Heart left ventricle (tissue), 16 donors: ENCODE results near the gene PEX7. TPM values are rescaled to one million over a fixed set of nuclear protein-coding genes. Genes with fewer than 3 reads are reported as not detected.

ENCODE experiments used
- ATAC-seq, 4 donors: fragments of 200-7000 bp; cut with Tn5 transposase; one replicate each; pipeline ENCODE4 v1.9.1; 2020 to 2022; ENCODE audit warnings: moderate library complexity in 4 of 4, mild to moderate bottlenecking in 3 of 4, moderate number of reproducible peaks in 1 of 4
- DNase-seq, 5 donors: peaks; one replicate each; pipeline ENCODE4 v3.0.0-alpha.2; 2020
- H3K27ac ChIP-seq, 12 donors: fragments of 200-600 bp; sonication (generic) in 4 of 12; one replicate each; pipeline versions ENCODE4 v1.5.0 to v1.8.0; 2016 to 2022; ENCODE audit warnings: mild to moderate bottlenecking in 2 of 12
- H3K27me3 ChIP-seq, 9 donors: fragments of 200-600 bp; sonication (generic) in 2 of 9; one replicate each; pipeline versions ENCODE4 v1.5.1 to v1.8.0; 2016 to 2022; ENCODE audit warnings: mild to moderate bottlenecking in 3 of 9
- H3K36me3 ChIP-seq, 9 donors: fragments of 200-600 bp; sonication (generic) in 2 of 9; one replicate each; pipeline versions ENCODE4 v1.5.0 to v1.8.0; 2018 to 2022; ENCODE audit warnings: mild to moderate bottlenecking in 2 of 9
- H3K4me1 ChIP-seq, 12 donors: fragments of 200-600 bp; sonication (generic) in 4 of 12; one replicate each; pipeline versions ENCODE4 v1.5.0 to v1.8.0; 2016 to 2022; ENCODE audit warnings: mild to moderate bottlenecking in 3 of 12
- H3K4me3 ChIP-seq, 12 donors: fragments of 200-600 bp; sonication (generic) in 4 of 12; one replicate each; pipeline versions ENCODE4 v1.5.0 to v1.8.0; 2017 to 2022; ENCODE audit warnings: mild to moderate bottlenecking in 9 of 12, moderate library complexity in 4 of 12
- H3K9me3 ChIP-seq, 12 donors: fragments of 200-600 bp; sonication (generic) in 4 of 12; one replicate each; pipeline versions ENCODE4 v1.5.0 to v1.8.0; 2016 to 2022; ENCODE audit warnings: mild to moderate bottlenecking in 1 of 12
- POLR2A ChIP-seq, 2 donors: fragments of 450-650 bp; IDR thresholded peaks; one replicate each; pipeline ENCODE4 v1.6.1; 2017; ENCODE audit warnings: antibody characterized with exemption in 2 of 2, mild to moderate bottlenecking in 2 of 2, moderate library complexity in 2 of 2
- whole genome bisulfite sequencing, 4 donors: extraction: QIAGEN DNeasy Blood & Tissue Kit in 2 of 4; methylation state at CpG; one replicate each; pipeline versions ENCODE4 v1.1.5 to v1.1.7; 2013 to 2018; 5-methylcytosine and 5-hydroxymethylcytosine counted together
- intact Hi-C, 10 donors: fragments of 100-400 bp; cut with DNase I; formaldehyde crosslinking; loops; one replicate each; pipeline versions ENCODE4 v1.11.1 to v1.14.2; 2022
- polyA plus RNA-seq, 2 donors: library from polyadenylated mRNA; stranded (reverse); fragments of 200-250 nt; gene quantifications; one replicate each; pipeline ENCODE4 v1.2.3, GENCODE V29; 2013
- total RNA-seq, 9 donors: library from RNA; depleted of rRNA in 2 of 9; stranded (reverse); fragments of >200 nt in 2 of 9; fragmentation: NEBNext Ultra II Directional in 3 of 9; extraction: Animal tissue kit (Norgen Biotek cat#: 25700) in 3 of 9; gene quantifications; one replicate each; pipeline versions ENCODE4 v1.1.0 to v1.2.4, GENCODE V29; 2016 to 2023
- TF ChIP-seq, protein P1 (sequence below), 12 donors: fragments of 200-600 bp; sonication (generic) in 4 of 12; IDR thresholded peaks; one replicate each; pipeline versions ENCODE4 v1.5.0 to v1.8.0; 2018 to 2022; ENCODE audit warnings: antibody characterized with exemption in 12 of 12, mild to moderate bottlenecking in 5 of 12
- donor health status: ischemic (EF 13 %, LVEDD 7.1; RV severe dilation, severe dysfunction).
- donor health status: healthy with polysubstance abuse.
- donor health status: DM: no; HTN: yes; CAD: no.
- donor health status: DM: no; HTN: no; CAD: no.
- donor health status: ischemic (EF 25% LVEDD 6.9; RV normal size, moderate dysfunction).
- donor health status: ischemic (EF 25% LVEDD 5.7; RV mildly dilated, moderate dysfunction).
- donor health status: healthy.
- donor health status: DM: yes; HTN: yes; CAD: no.
- donor health status: ischemic (EF 35%, LVEDD 5.7; RV mildly dilated, moderate dysfunction).
- donor health status: nonischemic (EF 11% LVEDD 7.7; RV severe dilation, severe dysfunction).
- donor health status: DM: yes; HTN: yes; CAD: no.
- donor health status: PGD.
- donor health status: ischemic (EF 29% LVEDD 5.4; RV normal size, mild dysfunction).
- donor health status: nonischemic (EF 23%, LVEDD 6.1; RV moderate dilation, normal function).

The PEX7 gene
- total and polyA plus RNA-seq, 11 donors, result 4.7 to 22.1 (median 15.5) TPM

DNA sequence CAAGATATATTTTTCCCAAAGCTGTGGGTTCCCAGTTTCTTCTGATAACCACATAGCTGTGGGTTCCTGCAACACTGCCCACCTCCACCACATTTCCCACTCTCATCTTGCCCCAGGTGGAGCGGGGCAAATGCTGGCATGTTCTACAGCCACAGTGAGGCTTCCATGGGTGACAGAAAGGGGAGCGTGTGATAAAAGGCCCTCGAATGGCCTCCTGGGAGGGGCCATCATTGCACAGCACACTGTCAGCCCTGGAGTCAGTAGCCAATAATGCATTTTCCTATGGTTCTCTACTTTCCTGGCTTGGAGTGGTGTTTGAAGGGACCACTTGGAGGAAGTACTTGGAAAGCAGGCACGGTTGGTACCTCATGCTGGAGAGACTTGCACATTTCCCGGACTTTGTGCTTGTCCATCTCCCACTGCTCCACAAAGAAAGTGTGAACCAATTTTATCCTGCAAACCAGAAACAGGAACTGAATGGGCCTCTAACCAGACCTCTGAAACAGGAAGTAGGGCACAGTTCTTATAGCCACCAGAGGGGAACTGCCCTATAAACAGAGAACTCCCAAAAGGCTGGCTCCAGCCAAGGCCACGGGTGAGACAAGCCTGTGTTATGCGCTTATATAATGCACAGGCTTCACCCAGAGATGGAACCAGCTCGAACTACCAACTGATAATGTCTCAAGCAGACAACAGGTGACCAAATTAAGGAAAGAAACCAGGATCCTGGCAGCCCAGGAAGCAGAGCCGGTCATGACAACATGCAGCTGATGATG, 38.7 kb upstream of the PEX7 start:
- peaks cover 2 to 83% (median 63%) of the 10 kb centered on the region in 12 donors for H3K4me1 ChIP-seq
- peak in 4 of 5 donors; percentile 35 to 51 (median 42) for DNase-seq
- 62 to 72% (median 66%) methylated on average over 9 of the region's 9 CpGs for WGBS, 4 donors

DNA sequence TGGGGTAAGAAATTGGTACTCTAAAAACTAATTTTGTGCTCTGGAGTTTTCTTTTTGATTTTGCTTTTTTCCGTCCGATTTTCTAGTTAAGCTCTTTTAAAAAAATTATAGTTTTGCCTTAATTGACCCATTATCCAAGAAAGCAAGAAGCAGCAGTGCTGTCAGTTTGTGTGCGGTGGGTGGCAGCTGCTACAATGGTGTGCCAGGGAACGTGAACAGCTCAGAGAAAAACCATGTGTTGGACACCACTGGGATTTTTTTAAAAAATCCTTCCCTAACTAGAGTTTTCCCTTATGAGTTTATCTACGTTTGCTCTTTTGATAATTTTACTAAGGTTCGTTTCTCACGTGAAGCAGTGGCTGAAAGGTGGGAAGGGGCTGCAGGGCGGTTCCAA, 38.1 kb upstream of the PEX7 start:
- peaks cover 2 to 87% (median 64%) of the 10 kb centered on the region in 12 donors for H3K4me1 ChIP-seq
- peak overlapping the region in 9 of 12 donors; percentile 1 to 84 (median 18) for H3K27ac ChIP-seq
- H3K36me3 ChIP-seq, result no peaks in the 10 kb centered on the region
- no peak for TF ChIP-seq POLR2A (IDR thresholded peaks at IDR 0.05)
- TF ChIP-seq, protein P1, sequence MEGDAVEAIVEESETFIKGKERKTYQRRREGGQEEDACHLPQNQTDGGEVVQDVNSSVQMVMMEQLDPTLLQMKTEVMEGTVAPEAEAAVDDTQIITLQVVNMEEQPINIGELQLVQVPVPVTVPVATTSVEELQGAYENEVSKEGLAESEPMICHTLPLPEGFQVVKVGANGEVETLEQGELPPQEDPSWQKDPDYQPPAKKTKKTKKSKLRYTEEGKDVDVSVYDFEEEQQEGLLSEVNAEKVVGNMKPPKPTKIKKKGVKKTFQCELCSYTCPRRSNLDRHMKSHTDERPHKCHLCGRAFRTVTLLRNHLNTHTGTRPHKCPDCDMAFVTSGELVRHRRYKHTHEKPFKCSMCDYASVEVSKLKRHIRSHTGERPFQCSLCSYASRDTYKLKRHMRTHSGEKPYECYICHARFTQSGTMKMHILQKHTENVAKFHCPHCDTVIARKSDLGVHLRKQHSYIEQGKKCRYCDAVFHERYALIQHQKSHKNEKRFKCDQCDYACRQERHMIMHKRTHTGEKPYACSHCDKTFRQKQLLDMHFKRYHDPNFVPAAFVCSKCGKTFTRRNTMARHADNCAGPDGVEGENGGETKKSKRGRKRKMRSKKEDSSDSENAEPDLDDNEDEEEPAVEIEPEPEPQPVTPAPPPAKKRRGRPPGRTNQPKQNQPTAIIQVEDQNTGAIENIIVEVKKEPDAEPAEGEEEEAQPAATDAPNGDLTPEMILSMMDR (IDR thresholded peaks at IDR 0.05), result no peak
- ATAC-seq (no peak), DNase-seq (no peak)
- intact Hi-C loops, result loop anchor here in 2 of 10 donors (10.0 kb wide), 1 partner anchor 69 kb away; no protein-coding TSS in a partner anchor
- H3K4me3 ChIP-seq, result peak overlapping the region in 7 of 12 donors; percentile 4 to 50 (median 21)
- no peaks in the 10 kb centered on the region for H3K27me3 ChIP-seq
- WGBS, 4 donors, result 68 to 74% (median 70%) methylated on average over 8 of the region's 8 CpGs
- H3K9me3 ChIP-seq, result no peaks in the 10 kb centered on the region

More for the DNA sequence above, 38.7 kb upstream of the PEX7 start:
- Histone ChIP-seq H3K4me3 (peak overlapping the region in 7 of 12 donors; percentile 4 to 50 (median 21)), H3K36me3 (no peaks in the 10 kb centered on the region), H3K27me3 (no peaks in the 10 kb centered on the region), H3K9me3 (no peaks in the 10 kb centered on the region), H3K27ac (peak overlapping the region in 10 of 12 donors; percentile 1 to 84 (median 16))
- peak in 3 of 4 donors; percentile 49 to 78 (median 71) for ATAC-seq
- no peak for TF ChIP-seq POLR2A (IDR thresholded peaks at IDR 0.05)
- TF ChIP-seq, protein P1 (IDR thresholded peaks at IDR 0.05), result no peak
- intact Hi-C loops, result loop anchor here in 2 of 10 donors (10.0 kb wide), 1 partner anchor 69 kb away; no protein-coding TSS in a partner anchor

DNA sequence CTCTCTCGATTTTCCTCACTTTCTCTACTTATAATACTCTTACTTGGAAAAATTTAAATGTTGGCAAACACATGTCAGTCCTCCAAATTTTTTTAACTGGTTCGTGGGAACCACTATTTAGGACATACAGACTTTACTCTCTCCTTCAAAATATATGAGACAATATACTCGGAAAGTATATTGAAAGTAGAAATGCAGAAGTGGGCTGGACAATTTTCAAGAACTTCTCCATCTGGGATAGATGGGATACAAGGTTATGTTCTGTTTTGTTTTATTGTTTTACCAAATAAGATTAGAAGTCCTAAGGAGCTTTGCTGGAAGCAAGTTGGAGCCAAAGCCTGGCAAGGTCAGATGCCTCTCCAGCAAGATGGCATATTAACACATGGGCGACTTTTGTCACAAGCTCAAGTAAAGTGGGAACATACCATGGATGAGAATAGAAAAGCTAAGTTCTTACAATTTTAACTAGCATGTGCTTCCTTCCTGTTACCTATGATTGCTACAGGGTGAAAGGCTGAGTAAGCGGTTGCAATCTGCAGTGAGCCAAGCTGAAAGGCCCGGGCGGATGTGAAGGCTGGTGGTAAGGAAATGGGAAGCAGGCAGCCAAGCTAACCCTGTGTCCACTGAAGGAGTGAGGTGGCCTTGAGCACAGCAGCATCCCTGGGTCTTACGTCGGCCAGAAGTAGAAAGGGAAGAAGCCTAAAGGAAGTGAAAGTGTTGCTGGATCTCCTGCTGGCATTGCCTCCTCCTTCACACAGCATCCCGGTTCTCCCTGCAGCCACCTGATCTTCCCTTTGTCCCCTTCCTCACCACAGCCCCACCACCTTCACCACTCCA, 37.3 kb upstream of the PEX7 start:
- ATAC-seq, result peak; percentile 24 to 76 (median 56)

More for the DNA sequence above, 37.3 kb upstream of the PEX7 start:
- DNase-seq, result peak; percentile 37 to 70 (median 68)
- intact Hi-C loops, result loop anchor here in 3 of 10 donors (5.0 to 10.0 kb wide), 2 partner anchors 33 to 70 kb away; no protein-coding TSS in a partner anchor
- H3K4me1 ChIP-seq, result peaks cover 2 to 88% (median 61%) of the 10 kb centered on the region in 12 donors
- peak overlapping the region in 7 of 12 donors; percentile 3 to 84 (median 24) for H3K27ac ChIP-seq
- WGBS, 4 donors, result 57 to 68% (median 61%) methylated on average over 10 of the region's 10 CpGs
- no peak for TF ChIP-seq POLR2A (IDR thresholded peaks at IDR 0.05)
- TF ChIP-seq, protein P1 (IDR thresholded peaks at IDR 0.05), result no peak
- peak overlapping the region in 5 of 12 donors; percentile 4 to 50 (median 31) for H3K4me3 ChIP-seq
- no peaks in the 10 kb centered on the region for H3K27me3 ChIP-seq
- no peaks in the 10 kb centered on the region for H3K36me3 ChIP-seq
- H3K9me3 ChIP-seq, result no peaks in the 10 kb centered on the region
